GM19043 (cell line): ENCODE data around the gene CCDC92.

ENCODE experiments used
- ATAC-seq: cut with Tn5 transposase; IDR thresholded peaks from one replicate; pipeline ENCODE4 v1.9.1; 2021; ENCODE audit warnings: low read depth; ENCODE audit not compliant: unreplicated experiment

The CCDC92 gene, protein sequence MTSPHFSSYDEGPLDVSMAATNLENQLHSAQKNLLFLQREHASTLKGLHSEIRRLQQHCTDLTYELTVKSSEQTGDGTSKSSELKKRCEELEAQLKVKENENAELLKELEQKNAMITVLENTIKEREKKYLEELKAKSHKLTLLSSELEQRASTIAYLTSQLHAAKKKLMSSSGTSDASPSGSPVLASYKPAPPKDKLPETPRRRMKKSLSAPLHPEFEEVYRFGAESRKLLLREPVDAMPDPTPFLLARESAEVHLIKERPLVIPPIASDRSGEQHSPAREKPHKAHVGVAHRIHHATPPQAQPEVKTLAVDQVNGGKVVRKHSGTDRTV

DNA sequence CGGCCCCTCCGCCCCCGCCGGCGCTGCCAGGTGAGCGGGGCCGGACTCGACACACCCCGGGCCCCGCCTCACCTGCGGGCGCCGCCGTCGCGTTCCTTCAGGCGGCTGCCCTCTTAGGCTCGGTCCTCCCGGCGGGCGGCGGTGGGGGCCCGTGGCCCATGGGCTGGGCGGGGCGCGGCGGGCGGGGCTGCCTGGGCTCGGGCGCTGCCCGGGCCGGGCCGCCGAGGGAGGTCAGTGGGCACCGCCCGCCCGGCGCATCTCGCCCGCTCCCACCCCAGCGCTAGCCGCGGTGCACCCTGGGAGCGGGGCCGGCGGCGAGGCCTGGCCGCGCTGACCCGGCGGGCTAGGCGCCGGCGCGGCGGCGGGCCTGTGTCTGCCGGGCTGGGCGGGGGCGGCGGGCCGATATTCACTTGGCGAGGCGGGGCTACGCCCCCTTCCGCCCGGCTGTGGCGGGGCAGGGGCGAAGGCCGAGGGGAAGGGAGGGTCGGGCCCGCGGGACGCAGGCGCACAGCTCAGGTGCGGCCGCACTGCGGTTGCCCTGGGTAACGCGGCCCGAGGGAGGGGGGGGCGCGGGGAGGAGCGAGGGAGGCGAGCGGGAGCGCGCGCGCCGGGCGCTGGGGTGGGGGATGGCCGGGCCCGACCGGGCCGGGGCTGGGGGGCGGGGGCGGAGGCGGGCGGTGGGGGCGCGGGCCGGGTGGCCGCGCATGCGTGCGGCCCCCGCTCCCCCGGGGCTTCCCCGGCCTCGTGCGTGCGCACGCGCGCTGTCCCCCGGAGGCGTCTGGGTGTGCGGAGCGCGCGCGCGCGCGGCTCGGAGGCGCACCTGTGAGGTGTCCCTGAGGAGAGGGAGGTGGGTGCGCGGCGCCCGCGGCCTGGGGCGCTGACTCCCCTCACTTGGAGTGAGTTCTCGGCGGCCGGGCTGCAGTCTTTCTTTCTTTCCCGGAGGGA is at the start of gene CCDC92, which contains the start of gene ZNF664:
Gene CCDC92, minus strand, starts transcription at position 375 of the 945 bp plus-strand sequence. CDS start 28,526 bp downstream, outside the sequence.
Gene ZNF664, plus strand, starts transcription at position 759 of the 945 bp plus-strand sequence. CDS start 38,930 bp downstream, outside the sequence.
- peak; percentile 76 for ATAC-seq

DNA sequence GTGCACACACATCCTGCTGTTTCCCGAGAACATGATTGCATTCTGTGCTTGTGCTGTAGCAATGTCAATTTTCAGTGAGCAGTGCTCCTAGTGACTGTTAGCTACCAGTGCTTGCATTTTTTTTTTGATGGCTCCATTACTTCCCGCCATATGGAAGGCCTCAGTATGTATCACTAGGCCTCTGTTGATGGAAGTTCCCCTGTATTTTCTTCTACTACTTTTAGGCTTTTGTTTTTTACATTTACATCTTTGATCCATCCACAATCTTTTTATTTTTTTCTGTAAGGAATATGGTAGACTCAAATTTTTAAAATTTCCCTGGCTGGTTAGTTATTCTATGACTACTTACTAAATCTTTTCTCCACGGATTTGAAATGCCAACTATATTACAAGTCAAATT is 49.5 kb upstream of the CCDC92 start:
- ATAC-seq, result no peak

DNA sequence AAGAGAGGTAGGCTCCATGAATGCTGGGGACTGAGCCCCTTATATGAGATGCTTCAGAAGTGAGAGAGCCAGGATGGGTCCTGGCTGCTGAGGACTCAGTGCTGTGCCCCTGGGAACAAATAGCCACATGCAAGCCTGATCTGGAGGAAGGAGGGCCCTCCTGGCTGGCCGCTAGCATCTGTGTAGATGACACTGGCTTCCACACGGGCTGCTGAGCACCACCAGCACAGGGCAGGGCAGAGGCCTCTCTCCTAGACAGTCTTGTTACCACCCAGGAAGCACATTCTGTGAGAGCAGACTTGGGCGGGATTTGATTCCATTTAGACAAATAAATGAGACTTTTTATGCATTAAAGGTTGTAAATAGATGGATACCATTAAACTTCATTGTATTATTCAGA is 48.4 kb upstream of the CCDC92 start:
- ATAC-seq, result no peak

DNA sequence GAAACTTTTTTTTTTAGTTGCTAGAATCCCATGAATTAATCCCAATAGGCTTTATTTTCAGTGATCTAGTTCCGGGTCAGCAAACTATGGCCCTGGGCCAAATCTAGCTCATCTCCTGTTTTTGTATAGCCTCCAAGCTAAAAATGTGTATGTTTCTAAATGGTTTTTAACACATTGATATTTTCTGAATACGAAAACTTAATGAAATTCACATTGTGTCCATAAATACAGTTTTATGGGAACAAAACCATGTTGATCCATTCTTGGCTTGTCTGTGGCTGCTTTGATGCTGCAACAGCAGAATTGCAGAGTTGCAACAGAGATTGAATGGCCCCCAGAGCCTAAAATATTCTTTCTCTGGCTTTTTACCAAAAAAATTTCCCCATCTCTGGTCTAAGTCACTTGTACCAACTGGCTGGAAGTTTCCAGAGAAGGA is 47.9 kb upstream of the CCDC92 start:
- ATAC-seq, result no peak

DNA sequence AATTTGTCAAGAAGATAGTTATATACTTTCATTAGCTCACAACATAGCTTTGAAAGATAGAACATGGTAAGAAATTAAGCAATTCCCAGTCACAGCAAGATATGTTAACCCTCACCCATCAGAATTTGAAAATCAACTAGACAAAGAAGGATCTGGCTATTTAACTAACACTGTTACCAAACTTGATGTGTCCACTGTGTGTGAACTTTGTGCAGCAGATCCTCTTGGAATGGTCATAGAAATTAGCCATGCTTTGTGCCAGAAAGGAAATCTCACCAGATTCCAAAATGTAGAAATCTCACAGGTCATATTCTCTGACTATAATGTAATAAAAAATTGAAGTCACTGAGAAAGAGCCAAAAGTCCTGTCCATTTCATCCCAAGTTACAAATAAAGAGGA is 46.5 kb upstream of the CCDC92 start:
- ATAC-seq, result no peak

DNA sequence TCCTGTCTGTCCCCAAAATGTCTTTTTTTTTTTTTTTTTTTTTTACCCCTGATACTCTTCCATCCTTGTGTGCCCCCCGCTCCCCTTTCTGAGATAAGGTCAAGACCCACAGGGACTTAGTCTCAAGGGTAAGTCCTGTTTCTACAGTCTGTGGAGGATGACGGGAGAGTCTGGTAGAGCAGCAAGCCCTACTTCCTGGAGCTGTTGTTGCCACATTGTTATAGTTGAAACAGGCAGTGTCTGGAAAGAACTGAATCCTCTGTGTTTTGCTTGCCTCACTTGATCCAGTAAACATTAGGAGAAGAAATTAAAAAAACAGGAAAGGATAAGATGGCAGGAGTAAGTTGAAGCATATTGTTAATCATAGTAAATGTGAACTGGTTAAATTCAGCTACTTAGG is 45.9 kb upstream of the CCDC92 start:
- no peak for ATAC-seq

DNA sequence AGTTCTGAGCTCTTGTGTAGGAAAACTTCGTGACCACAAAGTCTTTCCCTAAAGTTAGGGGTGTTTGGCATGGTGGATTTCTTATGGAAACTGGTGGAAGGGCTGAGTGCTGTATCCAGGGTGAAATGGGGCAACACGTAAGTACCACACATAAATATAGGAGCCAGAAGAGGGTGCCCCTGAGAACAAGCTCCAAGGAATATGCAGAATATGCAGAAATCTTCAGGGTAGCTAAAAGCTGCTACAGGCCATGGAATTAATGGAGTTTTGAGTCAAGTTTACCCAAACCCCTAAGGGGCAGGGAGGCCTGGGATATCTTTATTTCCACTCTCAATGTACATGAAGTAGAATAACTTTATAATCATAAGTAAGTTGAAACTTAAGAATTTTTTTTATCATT is 44.4 kb upstream of the CCDC92 start:
- no peak for ATAC-seq

DNA sequence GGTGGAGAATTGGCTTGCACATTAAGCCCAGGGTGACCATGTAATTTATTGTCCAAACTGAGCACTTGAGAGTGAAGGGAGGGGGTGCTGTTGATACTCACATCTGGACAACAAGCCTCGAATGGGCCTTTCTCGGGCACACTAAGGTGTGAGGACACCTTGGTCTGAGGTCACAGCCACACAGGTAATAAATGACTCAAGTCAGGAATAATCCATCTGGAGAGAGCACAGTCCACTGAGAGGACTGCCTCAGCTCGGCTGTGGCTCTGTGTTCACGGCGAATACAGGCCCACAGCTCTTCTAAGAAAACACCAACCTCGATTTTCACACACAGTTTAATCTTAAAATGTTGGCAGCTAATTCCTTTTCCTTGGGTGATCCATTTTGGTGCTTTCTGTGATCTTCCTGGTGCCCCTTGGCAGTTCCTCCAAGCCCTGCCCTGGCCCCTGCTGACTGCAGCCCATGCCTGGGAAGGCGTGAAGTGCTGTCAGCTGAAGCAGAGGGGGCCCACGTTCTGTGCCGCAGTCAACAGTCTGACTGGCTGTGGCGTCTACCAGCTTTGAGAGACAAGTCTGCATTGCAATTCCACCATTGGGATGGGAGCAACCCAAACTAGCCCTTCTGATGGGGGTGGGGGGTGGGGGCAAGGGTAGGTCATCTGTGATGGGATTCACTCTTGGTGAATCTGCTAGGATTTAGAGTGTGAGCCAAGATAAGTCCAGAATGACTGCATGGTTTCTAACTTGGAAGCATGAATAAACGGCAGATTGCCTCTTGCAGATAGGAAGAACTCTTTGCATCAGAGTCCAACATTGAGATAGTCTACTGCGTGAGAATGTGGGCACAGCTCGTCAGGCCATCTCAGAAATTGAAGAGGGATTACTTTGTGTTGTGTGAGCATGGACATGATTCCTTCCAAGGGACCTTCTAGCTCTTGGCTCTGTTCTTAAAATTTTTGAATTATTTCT is 43.1 kb upstream of the CCDC92 start:
- no peak for ATAC-seq

DNA sequence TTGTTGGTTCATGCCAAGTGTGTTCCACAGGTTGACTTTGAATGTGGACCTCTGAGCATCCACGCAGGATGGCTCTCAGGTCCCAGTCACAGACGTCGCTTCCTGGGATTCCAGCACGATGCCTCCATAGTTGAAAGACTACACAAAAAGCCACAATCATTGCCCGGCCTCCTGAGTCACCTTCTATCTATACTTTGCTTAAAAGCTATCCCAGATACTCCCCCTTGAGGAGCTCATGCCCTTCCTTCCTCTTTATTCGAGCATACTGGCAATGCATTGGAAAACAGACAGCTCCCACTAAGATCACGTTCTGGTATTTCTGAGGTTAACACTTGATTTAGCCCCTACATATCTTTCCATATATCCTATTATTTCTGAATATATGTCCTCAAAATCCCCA is 40.4 kb upstream of the CCDC92 start:
- no peak for ATAC-seq

DNA sequence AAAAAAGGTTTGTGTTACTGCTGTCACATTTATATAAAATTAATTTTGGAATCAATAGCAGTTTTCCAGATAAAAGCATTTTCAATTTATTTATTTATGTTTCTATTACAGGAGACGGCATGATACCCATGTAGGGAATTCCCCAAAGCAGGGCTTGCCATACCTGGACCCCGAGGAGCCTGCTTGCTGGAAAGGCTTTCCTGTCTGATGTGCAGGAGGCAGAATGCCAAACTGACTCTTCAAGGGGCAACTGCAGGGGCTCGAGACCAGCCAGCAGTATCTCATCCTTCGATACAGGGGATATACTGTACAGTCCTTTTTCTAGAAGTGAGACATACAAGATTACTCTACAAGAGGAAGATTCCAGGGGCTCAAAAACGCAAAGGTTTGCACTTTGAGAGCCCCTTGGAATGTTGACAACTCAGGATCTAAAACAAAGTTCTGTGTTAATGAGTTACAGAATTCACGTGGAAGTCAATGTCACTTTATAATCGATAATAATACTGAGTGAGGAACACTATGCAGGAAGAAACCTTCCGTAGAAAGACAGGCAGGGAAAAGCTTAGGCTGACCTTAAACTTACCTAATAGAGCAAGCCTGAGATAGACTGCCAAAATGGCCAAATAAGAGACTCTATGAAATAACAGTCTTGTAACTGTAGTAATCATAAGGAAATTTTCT is 38.9 kb upstream of the CCDC92 start:
- ATAC-seq, result no peak

DNA sequence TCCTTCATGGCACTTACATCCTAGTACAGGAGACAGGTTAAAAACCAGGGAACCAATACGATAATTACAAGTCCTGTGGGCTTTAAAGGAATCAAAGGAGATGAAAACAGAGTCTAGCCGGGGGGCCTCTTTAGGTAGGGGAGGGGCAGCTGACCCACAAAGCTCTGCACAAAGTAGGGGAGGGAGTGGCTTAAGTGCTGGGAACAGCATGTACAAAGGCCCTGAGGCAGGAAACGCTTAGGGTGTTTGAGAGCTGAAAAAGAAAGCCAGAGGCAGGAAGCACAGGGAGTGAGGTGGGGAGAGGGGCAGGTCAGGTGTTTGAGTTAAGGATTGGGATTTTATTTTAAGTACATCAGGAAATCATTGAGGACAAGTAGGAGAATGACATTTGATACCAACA is 38.1 kb upstream of the CCDC92 start:
- ATAC-seq, result no peak

DNA sequence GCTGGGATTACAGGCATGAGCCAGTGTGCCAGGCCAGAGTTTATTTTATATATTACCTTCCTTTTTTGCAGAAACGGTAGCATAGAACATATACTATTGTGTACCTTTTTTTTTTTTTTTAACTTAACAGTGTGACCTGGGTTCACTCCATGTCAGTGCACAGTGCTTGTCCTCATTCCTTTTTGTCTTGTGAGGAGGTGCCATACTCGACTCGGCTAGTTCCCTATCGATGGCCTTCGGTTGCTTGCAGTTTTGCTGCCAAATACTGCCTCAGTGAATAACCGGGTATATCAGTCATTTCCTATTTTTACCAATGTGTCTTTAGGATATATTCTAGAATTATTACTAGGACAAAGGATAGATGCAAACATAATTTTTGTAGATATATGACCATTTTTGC is 37.1 kb upstream of the CCDC92 start:
- no peak for ATAC-seq

DNA sequence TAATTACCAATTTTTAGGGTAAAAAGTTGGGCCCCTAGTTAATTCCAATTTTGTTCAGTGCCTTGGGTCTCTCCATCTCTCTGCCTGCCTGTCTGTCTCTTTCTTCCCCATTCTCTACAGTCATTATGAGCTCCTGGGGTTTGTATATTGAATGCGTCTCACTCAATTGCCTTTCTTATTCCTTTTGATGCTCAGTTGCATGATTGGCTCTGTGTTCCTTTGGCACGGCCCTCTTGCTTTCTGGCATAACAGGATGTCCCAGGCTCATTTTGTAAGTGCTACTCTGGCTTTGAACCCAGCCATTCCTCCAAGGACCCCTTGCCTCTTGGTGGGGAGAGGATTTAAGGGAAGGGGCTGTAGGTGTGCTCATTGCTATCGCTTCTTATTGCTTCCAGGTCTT is 36.0 kb upstream of the CCDC92 start:
- ATAC-seq, result no peak

DNA sequence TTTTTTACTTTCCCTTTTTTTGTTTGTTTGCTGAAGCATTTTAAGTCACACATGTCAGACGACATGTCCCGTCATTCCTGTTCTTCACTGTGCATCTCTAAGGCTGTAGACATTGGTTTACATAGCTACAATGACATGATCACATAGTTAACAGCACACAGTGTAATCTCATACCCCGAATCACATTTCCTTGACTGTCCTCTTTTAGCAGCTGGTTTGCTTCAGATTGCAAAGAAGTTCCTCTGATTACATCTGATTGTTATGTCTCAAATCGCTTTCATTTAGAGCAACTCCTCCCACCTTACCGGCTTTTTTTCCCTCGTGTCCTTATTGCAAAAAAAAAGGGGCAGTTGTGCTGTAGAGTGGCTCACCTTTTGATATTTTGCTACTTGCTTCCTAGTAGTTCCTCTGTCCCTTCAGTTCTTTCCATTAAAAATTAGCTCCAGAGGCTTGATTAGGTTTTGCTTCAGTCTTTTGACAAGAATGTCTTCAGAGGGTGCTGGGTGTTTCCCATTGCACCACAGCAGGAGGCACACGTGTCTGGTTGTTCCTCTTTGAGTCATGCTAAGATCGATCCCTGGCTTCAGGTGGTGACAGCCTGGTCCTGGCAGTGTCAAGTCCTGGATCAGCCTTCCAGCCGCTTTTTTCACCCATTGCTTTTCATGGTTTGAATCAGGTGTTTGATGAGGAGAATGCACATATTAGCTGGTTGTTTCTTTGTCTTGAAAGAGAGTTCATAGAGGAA is 35.4 kb upstream of the CCDC92 start:
- no peak for ATAC-seq

DNA sequence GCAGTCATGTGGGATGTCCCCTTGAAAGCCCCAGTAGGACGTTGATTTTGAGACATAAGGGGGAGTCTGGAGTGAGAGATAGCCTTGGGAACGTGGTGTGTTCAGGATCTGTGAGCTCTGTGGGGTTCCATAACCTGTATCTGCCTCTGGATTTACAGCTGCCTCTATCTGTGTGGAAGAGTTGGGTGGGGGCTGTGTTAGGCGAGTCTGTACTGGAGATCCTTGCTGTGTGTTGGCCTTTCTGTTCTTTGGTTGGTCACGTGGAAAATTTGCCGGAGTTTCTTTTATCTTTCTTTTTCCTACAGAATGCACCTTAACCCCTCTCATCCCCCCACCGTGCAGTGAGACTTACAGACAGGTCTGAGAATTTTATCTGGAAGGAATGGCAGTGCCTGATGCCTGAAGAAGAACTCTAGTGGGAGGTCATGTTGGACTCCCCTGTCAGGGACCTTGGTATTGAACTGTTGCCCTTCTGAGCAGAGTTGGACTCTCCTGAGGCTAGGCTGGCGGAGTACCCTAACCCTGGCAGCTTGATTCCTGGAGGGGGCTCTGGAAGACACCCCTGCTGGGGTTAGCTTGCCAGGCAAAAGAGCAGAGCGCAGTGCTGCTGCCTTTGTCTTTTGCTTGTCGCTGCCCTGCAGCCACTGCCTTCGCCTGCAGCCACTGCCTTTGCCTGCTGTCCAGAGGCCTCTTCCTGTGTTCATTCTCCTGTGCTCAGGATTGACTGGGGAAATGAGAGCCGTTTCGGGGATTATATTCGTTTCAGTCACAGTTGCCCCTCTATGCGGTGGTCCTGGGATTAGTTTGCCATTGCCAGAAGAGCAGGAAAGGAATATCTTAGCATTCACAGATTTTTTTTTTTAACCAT is 34.4 kb upstream of the CCDC92 start:
- no peak for ATAC-seq

DNA sequence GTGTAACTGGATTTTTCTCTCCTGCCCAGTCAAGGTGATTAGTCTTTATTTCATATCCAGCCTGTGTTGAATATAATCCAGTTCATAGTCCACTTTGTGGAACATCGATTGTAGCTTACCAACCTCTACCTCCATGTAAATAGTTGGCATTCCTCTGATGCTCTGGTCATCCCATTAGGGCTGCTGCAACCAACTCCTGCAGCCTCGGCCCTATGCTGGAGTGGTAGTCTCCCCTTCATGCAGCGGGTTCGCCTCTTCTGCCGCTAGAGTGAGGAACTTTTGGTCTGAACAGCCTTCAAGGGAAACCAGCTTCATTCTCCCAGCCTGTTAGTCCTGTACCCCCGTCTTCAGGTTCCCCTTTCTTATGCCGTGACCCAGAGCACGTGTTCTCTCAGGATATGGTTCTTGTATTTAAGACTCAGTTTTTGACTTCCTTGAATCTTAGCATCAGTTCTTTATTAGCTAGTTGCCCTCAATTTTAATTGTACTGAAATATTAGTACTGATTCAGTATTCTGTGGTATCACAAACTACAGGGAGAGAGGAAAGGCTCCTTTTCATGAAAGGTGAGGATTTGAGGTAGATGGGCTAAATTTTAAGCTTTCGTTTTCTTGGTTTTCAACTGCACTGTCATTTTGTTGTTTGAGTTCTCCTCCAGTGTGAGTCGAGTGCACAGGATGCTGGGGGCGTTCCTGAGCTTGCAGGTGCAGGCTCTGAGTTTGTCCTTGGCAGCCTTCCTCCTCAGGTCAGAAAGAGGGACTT is 33.6 kb upstream of the CCDC92 start:
- no peak for ATAC-seq

DNA sequence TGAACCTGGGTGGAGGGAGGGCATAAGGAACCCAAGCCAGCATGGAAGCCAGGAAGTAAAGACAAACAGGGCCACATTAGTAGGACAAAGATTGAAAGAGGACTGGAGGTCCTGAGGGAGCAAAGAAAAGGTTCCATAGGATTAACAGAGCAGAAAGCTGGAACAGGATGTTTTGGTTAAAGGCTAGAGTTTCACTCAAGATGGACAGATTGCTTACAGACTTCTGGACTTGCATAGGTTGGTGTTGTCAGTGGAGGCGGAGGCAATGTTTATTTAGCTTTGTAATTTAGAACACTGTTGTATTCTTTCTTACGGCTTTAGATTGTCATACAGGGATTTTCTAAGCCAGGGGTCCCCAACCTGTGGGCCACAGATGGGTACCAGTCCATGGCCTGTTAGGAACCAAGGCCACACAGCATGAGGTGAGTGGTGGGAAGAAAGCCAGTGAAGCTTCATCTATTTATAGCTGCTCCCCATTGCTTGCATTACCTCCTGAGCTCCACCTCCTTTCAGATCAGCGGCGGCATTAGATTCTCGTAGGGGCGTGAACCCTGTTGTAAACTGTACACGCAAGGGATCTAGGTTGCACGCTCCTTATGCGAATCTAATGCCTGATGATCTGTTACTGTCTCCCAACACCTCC is 31.7 kb upstream of the CCDC92 start:
- ATAC-seq, result no peak
